ENCODE data around the gene MED16. TPM values are rescaled to one million over a fixed set of nuclear protein-coding genes. Genes with fewer than 3 reads are reported as not detected.

Gene MED16
- total and polyA plus RNA-seq, 2 of the 4 experiments (the other 2 are of a cell fraction) = 8.1 to 40.2 TPM

DNA sequence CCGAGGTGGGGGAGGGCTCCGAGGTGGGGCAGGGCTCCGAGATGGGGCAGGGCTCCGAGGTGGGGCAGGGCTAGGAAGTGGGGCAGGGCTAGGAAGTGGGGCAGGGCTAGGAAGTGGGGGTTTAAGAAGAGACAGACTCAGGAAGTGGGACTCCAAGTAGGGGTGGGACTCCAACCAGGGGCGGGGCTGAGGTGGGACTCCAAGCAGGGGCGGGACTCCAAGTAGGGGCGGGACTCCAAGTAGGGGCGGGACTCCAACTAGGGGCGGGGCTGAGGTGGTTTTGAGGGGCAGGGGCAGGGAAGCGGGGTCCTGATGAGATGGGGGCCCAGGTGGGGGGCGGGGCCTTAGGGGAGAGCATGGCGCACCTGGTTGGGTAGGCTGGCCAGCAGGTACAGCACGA, 19.9 kb downstream of the MED16 start:
- 89% methylated on average over 3 of the region's 13 CpGs; no CpG with 5 or more reads in 1 of the 2 experiments for WGBS, 2 experiments (ENCODE audit: extremely low coverage in 2 of 2, insufficient read length in 1 of 2)
- H2BK120ac ChIP-seq (ENCODE audit: low read depth, low read length) = no peak overlapping the region
- H3K79me1 ChIP-seq (ENCODE audit: low read depth in 1 of 2, low read length in 2 of 2) = peaks cover 3 to 14% of the 10 kb centered on the region in 2 experiments; a peak in 1 of 4 replicates
- H3K27ac ChIP-seq (ENCODE audit: insufficient read depth, low read length) = no peak overlapping the region
- H3K9ac ChIP-seq (ENCODE audit: low read depth, low read length) = no peak overlapping the region
- ATAC-seq (ENCODE audit: low read depth) = peak; percentile 11; the same call in 1 of the 2 replicates
- no peaks in the 10 kb centered on the region for H3K9me3 ChIP-seq (ENCODE audit: control insufficient read depth, insufficient read depth, low read length)
- CTCF ChIA-PET = no interaction called here
- no peaks in the 10 kb centered on the region; the same call in 1 of the 2 replicates for H3K9me1 ChIP-seq (ENCODE audit: insufficient read depth, low read length)
- POLR2A ChIA-PET (ENCODE audit: unreplicated experiment) = no interaction called here
- DNase-seq = peak; percentile 31
- H3K27me3 ChIP-seq (ENCODE audit: control insufficient read depth, insufficient read depth, low read length) = no peaks in the 10 kb centered on the region
- peaks cover 22% of the 10 kb centered on the region for H3K4me1 ChIP-seq (ENCODE audit: control insufficient read depth, insufficient read depth, low read length)
- no peak overlapping the region for H4K91ac ChIP-seq (ENCODE audit: insufficient read depth, low read depth, low read length)
- H4K5ac ChIP-seq (ENCODE audit: low read depth, low read length) = no peak overlapping the region
- no peak overlapping the region for H4K8ac ChIP-seq (ENCODE audit: low read depth in 2 of 2, low read length in 2 of 2)
- peaks cover 39% of the 10 kb centered on the region for H3K36me3 ChIP-seq (ENCODE audit: control insufficient read depth, insufficient read depth, low read length)
- H4K20me1 ChIP-seq (ENCODE audit: insufficient read depth, low read length) = peaks cover 20% of the 10 kb centered on the region
- in situ Hi-C loops (cut with MboI; ENCODE audit: low sequenced_read_pairs) = no loop called here
- H2AK5ac ChIP-seq (ENCODE audit: low read depth, low read length) = no peak overlapping the region
- H3K14ac ChIP-seq (replicated peaks; ENCODE audit: low read depth, low read length) = no peak overlapping the region
- intact Hi-C loops (cut with micrococcal nuclease) = no loop called here
- H3K56ac ChIP-seq (ENCODE audit: extremely low read depth, insufficient read depth, low read length) = no peak overlapping the region
- H2AK9ac ChIP-seq (replicated peaks; ENCODE audit: low read depth, low read length, poor library complexity) = no peak overlapping the region
- no peak overlapping the region for H3K4me2 ChIP-seq (ENCODE audit: low read depth, low read length)
- H2BK15ac ChIP-seq (ENCODE audit: low read depth, low read length) = no peak overlapping the region
- no peak overlapping the region for H2AFZ ChIP-seq (replicated peaks; ENCODE audit: low read length, poor library complexity)
- no peak for TF ChIP-seq RAD21 (IDR thresholded peaks at IDR 0.05; ENCODE audit: low read length)
- no peak for TF ChIP-seq MXI1 (IDR thresholded peaks at IDR 0.05; ENCODE audit: borderline replicate concordance, low read depth, low read length)
- TF ChIP-seq CEBPB (IDR thresholded peaks at IDR 0.05; ENCODE audit: low read depth, low read length) = no peak
- no peak for TF ChIP-seq CHD1 (IDR thresholded peaks at IDR 0.05; ENCODE audit: low read depth, low read length)
- TF ChIP-seq NFE2L2 (IDR thresholded peaks at IDR 0.05; ENCODE audit: low read depth, low read length) = no peak
- no peak for TF ChIP-seq FOS (IDR thresholded peaks at IDR 0.05; ENCODE audit: low read depth, low read length)
- TF ChIP-seq, protein P1, sequence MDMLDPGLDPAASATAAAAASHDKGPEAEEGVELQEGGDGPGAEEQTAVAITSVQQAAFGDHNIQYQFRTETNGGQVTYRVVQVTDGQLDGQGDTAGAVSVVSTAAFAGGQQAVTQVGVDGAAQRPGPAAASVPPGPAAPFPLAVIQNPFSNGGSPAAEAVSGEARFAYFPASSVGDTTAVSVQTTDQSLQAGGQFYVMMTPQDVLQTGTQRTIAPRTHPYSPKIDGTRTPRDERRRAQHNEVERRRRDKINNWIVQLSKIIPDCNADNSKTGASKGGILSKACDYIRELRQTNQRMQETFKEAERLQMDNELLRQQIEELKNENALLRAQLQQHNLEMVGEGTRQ (IDR thresholded peaks at IDR 0.05; ENCODE audit: low read depth, low read length) = no peak
- TF ChIP-seq SMC3 (IDR thresholded peaks at IDR 0.05; ENCODE audit: low read depth, low read length) = no peak
- no peak for TF ChIP-seq RFX5 (IDR thresholded peaks at IDR 0.05; ENCODE audit: low read depth, low read length)
- TF ChIP-seq, protein P2, sequence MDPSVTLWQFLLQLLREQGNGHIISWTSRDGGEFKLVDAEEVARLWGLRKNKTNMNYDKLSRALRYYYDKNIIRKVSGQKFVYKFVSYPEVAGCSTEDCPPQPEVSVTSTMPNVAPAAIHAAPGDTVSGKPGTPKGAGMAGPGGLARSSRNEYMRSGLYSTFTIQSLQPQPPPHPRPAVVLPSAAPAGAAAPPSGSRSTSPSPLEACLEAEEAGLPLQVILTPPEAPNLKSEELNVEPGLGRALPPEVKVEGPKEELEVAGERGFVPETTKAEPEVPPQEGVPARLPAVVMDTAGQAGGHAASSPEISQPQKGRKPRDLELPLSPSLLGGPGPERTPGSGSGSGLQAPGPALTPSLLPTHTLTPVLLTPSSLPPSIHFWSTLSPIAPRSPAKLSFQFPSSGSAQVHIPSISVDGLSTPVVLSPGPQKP (IDR thresholded peaks at IDR 0.05; ENCODE audit: borderline replicate concordance, low read depth, low read length) = no peak
- TF ChIP-seq, protein P3, sequence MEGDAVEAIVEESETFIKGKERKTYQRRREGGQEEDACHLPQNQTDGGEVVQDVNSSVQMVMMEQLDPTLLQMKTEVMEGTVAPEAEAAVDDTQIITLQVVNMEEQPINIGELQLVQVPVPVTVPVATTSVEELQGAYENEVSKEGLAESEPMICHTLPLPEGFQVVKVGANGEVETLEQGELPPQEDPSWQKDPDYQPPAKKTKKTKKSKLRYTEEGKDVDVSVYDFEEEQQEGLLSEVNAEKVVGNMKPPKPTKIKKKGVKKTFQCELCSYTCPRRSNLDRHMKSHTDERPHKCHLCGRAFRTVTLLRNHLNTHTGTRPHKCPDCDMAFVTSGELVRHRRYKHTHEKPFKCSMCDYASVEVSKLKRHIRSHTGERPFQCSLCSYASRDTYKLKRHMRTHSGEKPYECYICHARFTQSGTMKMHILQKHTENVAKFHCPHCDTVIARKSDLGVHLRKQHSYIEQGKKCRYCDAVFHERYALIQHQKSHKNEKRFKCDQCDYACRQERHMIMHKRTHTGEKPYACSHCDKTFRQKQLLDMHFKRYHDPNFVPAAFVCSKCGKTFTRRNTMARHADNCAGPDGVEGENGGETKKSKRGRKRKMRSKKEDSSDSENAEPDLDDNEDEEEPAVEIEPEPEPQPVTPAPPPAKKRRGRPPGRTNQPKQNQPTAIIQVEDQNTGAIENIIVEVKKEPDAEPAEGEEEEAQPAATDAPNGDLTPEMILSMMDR (conservative IDR thresholded peaks at IDR 0.05; ENCODE audit: low read depth, low read length) = no peak
- no peak for TF ChIP-seq POLR2A (IDR thresholded peaks at IDR 0.05; ENCODE audit: low read depth, low read length)
- TF ChIP-seq MAZ (IDR thresholded peaks at IDR 0.05; ENCODE audit: borderline replicate concordance, low read depth, low read length) = no peak
- TF ChIP-seq BHLHE40 (IDR thresholded peaks at IDR 0.05; ENCODE audit: low read depth, low read length) = no peak
- no peak for TF ChIP-seq RCOR1 (IDR thresholded peaks at IDR 0.05; ENCODE audit: insufficient replicate concordance, low read length)
- TF ChIP-seq MAFK (IDR thresholded peaks at IDR 0.05; ENCODE audit: low read depth, low read length) = no peak
- no peak overlapping the region for H2BK5ac ChIP-seq (ENCODE audit: low read depth, low read length, poor library complexity, severe bottlenecking)
- no peak overlapping the region for H3K23ac ChIP-seq (ENCODE audit: low read depth, low read length)
- H3K18ac ChIP-seq (ENCODE audit: low read depth, low read length) = no peak overlapping the region
- dilution Hi-C loops (cut with HindIII; ENCODE audit: low sequenced_read_pairs, unreplicated experiment) = no loop called here
- no peak overlapping the region for H3K4me3 ChIP-seq (ENCODE audit: insufficient read depth, low read depth, low read length)
- BruUV-seq (replicated peaks) = no TSS peak
- H3K4ac ChIP-seq (ENCODE audit: low read depth, low read length) = no peak overlapping the region
- no peak overlapping the region for H2BK20ac ChIP-seq (ENCODE audit: low read depth, low read length)

Measured in IMR-90 (cell line).